HG03108 (cell line): ENCODE data around the gene BEND3.
"Not testable (repeated sequence)": the region's sequence is repeated elsewhere in the genome, so short reads cannot be mapped to it uniquely, and the experiment has no call there.

Source experiments
- ATAC-seq: cut with Tn5 transposase; IDR thresholded peaks from one replicate; pipeline ENCODE4 v1.9.1; 2021; ENCODE audit warnings: moderate library complexity; ENCODE audit not compliant: unreplicated experiment

BEND3 gene

GRCh38 chr6:107045826-107046675, 69.3 kb downstream of the BEND3 start:
- ATAC-seq, result no peak

- no peak for ATAC-seq
These were observed 82.2 kb downstream of the BEND3 start for GRCh38 chr6:107033126-107033525.

- ATAC-seq, result no peak
These were observed 83.3 kb downstream of the BEND3 start for GRCh38 chr6:107032051-107032450.

GRCh38 chr6:107030151-107030550, 85.2 kb downstream of the BEND3 start:
- ATAC-seq, result no peak

- no peak for ATAC-seq
These were observed 88.3 kb downstream of the BEND3 start for GRCh38 chr6:107026965-107027364.

- no peak for ATAC-seq
These were observed 93.7 kb downstream of the BEND3 start for GRCh38 chr6:107021446-107022185.

GRCh38 chr6:107020239-107020638, 95.1 kb downstream of the BEND3 start:
- no peak for ATAC-seq

- not testable (repeated sequence) for ATAC-seq
These were observed 95.7 kb downstream of the BEND3 start for GRCh38 chr6:107019628-107020027.

GRCh38 chr6:107019047-107019446, 96.3 kb downstream of the BEND3 start:
- no peak for ATAC-seq
